ENCODE data around the gene IFNAR2.

IFNAR2 gene

GRCh38 chr21:33267250-33267649 lies 37.5 kb downstream of the IFNAR2 start:
- no peak for DNase-seq (ENCODE audit: low read depth)

GRCh38 chr21:33268393-33268736 lies 38.6 kb downstream of the IFNAR2 start:
- no peak for DNase-seq (ENCODE audit: low read depth)

GRCh38 chr21:33268737-33269441 lies 39.2 kb downstream of the IFNAR2 start:
- DNase-seq (ENCODE audit: low read depth), result peak; percentile 35

- DNase-seq (ENCODE audit: low read depth), result no peak
These were observed 41.2 kb downstream of the IFNAR2 start for GRCh38 chr21:33270986-33271385.

- DNase-seq (ENCODE audit: low read depth), result no peak
These were observed 43.3 kb downstream of the IFNAR2 start for GRCh38 chr21:33273044-33273443.

- DNase-seq (ENCODE audit: low read depth), result no peak
These were observed 49.0 kb downstream of the IFNAR2 start for GRCh38 chr21:33278721-33279120.

- DNase-seq (ENCODE audit: low read depth), result no peak
These were observed 49.6 kb downstream of the IFNAR2 start for GRCh38 chr21:33279330-33279820.
